ENCODE data around the gene OR2T5.
"Not testable (repeated sequence)": the region's sequence is repeated elsewhere in the genome, so short reads cannot be mapped to it uniquely, and the experiment has no call there.

Gene OR2T5, protein sequence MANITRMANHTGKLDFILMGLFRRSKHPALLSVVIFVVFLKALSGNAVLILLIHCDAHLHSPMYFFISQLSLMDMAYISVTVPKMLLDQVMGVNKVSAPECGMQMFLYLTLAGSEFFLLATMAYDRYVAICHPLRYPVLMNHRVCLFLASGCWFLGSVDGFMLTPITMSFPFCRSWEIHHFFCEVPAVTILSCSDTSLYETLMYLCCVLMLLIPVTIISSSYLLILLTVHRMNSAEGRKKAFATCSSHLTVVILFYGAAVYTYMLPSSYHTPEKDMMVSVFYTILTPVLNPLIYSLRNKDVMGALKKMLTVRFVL

GRCh38 chr1:248488289-248488688 lies at the start of gene OR2T5:
TSS of gene OR2T5 (plus strand) at chr1:248488589. CDS start at chr1:248488589, 0 bp downstream.
- not testable (repeated sequence) for DNase-seq

DNA sequence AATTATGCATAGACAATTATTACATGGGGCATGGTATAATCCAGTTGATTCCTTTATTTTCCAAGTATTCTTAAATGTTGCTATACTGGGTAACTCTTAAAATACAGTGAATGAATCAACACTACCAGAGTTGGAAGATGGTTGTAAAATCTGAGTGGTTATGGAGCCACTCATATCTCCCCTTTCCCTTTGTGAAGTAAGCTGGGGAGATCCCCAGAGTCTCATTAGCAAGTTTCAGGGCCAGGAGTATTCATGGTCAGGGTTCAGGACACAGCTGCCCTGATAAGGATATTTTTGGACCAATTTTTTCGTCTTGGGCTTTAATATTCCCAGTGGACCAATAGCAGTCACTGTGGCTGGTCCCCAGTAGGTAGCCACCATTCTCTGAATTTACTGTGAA lies 49.7 kb upstream of the OR2T5 start:
- not testable (repeated sequence) for DNase-seq

DNA sequence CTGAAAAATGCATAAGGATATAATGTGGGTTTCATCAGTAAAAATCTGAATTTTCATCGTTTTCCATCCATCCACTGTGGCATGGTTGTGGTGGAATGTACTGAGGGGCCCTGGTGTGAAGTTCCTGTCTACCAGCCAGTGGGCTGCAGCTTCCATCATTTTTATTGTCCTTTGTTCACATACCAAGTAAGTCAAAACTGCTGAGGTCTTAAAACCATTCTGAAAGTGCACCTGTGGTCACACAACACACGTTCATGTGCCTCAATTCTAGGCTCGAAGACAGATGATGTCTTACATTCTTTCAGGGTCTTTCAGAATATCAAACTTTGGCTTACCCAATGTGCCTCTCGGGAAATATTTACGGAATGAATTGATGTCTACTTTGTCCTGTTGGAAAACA lies 49.1 kb upstream of the OR2T5 start:
- DNase-seq = not testable (repeated sequence)

GRCh38 chr1:248442500-248443277 lies 45.7 kb upstream of the OR2T5 start:
- not testable (repeated sequence) for DNase-seq

- not testable (repeated sequence) for DNase-seq
Measured at GRCh38 chr1:248444603-248445002, 43.8 kb upstream of the OR2T5 start.

DNA sequence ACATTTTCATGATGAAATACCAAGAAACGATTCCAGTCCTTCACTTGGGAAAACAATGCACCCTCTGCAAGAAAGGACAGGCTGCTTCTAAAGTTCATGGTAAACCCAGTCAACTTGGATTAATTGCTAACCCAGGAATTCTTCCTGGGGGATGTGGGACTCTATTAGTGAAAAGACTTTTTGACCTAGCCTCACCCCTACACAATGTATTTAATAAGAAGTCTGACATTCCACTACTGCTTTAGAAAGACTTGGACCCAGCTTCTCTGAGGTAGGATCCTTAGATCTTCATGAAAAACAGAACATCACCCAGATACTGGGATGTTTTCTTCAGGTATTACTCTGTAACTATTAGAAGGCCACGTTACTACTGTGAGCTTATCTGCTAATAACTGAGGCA lies 43.0 kb upstream of the OR2T5 start, which contains the start of gene OR2T2:
OR2T2 (plus strand) TSS at position 239 of the 400 bp plus-strand sequence. CDS start 7,161 bp downstream, outside the sequence.
- DNase-seq = not testable (repeated sequence)

DNA sequence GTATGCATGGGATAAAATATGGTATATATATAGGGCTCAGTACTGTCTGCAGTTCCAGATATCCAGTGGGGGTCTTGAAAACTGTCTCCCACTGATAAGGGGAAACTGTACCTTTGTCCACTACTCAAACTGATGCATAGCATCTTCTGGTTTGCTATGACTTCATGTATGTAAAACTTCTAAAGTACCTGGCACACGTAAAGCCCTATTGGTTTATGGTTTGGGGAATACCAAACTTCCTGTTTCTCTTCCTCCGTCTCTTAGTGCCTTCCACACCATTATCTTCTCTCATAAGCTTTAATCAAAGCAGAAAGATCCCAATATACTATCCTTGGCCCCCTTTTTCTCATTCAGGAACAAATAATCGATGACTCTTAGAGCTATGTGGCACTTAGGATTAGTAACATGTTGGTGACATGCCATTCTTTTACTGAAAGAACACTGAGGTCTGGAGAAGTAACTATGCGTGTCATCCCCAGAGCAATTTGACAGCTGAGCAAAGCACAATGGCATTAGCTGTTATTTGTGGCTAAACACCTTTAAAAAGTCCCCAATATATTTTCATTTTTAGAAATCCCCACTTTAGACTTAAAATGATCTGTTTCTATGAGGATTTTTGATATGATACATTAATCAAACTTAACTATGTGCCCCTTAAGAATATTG lies 39.8 kb upstream of the OR2T5 start:
- not testable (repeated sequence) for DNase-seq

DNA sequence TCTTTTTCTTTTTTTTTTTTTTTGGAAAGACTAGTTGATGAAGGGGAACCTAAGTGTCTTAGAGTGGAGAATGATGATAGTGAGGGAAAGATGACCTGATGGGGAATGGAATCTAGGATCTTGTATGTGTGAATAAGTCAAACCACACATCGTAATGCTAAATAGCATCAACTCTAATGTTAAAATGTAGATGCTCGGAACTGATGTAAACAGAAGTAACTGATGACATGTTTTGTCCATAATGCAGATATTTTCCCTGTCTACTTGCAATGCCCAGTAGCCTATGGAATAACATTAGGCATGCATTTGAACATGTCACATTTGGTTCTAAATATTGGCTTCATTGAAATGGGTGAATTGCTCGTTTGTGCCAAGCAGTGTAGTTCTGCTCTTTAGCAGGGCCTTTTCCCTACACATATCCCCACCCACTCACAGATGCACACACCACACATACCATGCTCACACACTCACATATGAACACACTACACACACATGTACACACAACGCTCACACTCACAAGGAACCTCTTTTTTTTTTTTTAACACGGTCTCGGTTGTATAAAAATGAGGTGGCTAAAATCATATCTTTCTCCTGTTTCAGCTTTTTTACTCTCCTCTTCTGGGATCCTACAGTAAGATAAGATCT lies 38.4 kb upstream of the OR2T5 start:
- DNase-seq = not testable (repeated sequence)

DNA sequence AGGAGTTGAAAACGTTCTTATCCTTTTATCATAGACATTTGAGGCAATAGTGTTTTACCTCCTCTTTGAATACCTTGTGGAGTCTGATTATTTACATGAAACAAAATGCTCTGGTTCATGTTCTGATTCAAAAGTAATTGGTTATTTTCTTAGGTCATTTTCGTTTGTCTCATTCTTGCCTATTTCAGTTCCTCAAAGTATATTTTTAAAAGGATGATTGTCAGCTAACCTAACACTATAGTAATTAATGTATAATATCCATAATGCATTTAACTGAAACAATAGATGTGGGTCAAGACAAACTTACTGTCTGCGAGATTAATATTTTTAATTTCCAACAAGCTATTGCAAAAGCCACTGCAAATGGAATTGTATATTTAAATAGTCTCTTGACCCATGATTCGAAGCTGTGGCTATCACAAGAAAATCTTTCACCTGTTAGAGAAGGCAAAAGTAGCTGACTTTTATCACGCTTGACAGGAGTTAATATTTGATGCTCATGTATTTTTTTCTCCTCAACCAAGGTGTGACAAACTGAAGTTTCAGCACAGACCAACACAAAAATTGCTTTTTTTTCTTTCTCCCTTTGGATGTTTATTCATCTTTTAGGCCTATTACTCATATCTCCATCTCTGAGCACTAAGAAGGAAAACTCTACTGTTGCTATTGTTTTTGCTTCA lies 37.8 kb upstream of the OR2T5 start:
- not testable (repeated sequence) for DNase-seq

DNA sequence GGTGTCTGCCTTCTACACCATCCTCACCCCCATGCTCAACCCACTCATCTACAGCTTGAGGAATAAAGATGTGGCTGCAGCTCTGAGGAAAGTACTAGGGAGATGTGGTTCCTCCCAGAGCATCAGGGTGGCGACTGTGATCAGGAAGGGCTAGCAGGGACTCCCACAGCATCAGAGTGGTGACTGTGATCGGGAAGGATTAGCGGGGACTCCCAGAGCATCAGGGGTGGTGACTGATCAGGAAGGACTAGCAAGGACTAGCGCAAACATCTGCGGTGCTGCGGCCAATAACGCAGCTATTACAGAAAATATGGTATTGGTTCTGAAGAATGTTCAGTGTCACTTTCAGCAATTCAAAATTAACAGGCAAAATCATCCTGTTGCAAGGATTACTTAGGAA lies 34.8 kb upstream of the OR2T5 start:
- not testable (repeated sequence) for DNase-seq

DNA sequence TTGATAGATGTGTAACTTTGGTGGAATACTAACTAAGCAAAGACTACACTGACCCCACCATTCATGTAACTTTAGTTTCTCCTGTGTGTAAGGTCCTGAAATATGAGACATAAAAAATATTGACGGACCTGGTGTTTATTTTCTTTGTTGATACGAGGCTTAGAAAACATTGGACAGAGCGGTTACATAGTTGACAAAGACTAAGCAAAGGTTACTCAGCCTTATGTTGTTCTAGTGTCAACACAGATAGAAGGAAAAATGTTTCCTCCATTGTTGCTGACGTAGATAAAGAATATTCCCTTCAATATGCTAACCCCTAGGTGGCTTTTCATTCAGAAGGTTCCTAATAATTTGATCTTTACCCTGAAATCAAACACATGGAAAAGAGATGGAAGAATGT lies 33.3 kb upstream of the OR2T5 start:
- not testable (repeated sequence) for DNase-seq

- not testable (repeated sequence) for DNase-seq
Measured at GRCh38 chr1:248456635-248457034, 31.8 kb upstream of the OR2T5 start.

DNA sequence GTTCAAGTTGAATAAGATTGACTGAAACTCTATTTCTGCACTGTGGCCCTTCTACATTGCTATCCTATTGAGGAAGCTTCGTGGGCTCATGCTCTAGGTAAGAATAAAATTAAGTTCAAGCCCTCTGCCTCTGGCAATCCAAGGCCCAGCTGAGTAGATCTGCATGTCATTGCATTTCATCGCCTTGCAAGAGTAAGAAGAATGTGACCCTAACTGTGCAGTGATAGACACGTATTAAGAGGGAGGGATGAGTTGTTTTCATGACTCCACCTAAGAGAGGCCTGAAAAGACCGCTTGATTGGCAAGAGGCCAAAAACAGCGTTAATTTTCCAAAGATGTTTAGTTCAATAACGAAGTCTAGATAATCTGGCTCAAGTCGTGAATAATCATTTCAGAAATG lies 29.3 kb upstream of the OR2T5 start:
- DNase-seq = not testable (repeated sequence)

GRCh38 chr1:248471154-248471553 lies 17.2 kb upstream of the OR2T5 start:
- DNase-seq = no peak

- DNase-seq = not testable (repeated sequence)
Measured at GRCh38 chr1:248472111-248472510, 16.3 kb upstream of the OR2T5 start.

DNA sequence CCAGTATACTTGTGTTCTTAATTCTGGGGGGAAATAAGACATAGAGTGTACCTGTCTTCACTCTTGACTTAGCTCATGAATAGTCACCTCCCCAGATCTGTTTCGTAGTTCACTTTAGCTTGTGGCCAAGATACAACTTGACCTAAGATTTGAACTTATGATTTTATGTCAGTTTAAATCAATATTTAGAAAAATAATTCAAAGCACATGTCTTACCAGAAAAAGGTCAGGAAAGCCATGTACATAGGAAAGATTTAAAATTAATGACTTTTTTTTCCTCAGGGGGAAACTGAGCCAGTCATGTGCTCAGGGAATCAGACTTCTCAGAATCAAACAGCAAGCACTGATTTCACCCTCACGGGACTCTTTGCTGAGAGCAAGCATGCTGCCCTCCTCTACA lies 15.3 kb upstream of the OR2T5 start, which contains the start of gene OR2T3:
OR2T3 (plus strand) TSS at position 301 of the 400 bp plus-strand sequence; CDS start at position 301, 0 bp downstream.
- not testable (repeated sequence) for DNase-seq

DNA sequence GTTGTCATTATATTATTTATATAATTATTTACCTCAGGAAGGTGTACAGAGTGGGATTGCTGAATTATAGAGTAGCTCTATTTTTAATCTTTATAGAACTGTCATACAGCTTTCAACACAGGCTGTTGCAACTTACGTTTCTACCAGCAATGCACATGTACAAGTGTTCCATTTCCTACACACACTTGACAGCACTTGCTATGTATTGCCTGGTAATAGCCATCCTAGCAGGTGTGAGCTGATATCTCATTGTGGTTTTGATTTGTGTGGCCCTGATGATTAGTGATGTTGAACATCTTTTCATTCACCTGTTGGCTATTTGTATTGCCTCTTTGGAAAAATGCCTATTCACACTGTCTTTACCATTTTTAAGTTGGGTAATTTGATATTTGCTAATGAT lies 12.7 kb upstream of the OR2T5 start:
- not testable (repeated sequence) for DNase-seq

DNA sequence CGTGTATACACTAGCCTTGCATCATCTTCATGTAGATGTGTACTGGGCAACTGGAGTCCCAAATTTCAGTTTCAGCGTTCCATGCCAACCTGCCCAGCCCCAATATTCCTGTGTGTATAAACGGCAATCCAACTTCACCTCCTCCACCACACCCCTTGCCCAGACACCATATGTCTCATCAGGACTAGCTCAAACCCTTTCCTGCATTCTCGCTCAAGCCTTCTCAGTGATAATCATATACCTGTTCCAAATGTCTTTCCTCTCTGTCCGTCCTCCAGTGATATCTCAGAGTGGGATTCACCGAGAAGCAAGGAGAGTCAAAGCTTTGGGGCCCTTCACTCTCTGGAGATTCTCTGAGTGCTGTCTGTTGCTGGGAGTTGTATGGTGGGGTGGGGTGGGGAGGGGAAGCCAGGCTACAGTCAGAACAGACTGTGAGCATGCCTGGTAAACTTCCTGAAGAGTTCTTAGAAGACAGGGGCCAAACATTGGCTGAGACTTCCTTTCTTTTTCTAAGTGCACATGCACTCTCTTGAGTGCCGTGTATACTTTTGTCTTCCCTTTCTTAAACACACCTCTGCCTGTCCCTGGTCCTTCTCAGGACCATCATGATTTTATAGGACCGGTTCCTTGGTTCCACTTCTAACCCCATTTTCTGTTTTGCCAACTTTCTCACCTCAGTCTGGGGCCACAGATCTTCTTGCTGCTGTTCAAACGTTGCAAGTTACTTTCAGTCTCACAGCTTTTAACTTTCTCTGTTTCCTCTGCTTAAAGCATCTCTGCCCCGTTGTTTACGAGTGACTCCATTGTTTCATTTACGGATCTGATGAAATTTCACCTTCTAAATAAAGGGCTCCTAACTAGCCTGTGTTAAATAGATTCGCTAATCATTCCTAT lies 6.5 kb upstream of the OR2T5 start:
- DNase-seq = not testable (repeated sequence)

DNA sequence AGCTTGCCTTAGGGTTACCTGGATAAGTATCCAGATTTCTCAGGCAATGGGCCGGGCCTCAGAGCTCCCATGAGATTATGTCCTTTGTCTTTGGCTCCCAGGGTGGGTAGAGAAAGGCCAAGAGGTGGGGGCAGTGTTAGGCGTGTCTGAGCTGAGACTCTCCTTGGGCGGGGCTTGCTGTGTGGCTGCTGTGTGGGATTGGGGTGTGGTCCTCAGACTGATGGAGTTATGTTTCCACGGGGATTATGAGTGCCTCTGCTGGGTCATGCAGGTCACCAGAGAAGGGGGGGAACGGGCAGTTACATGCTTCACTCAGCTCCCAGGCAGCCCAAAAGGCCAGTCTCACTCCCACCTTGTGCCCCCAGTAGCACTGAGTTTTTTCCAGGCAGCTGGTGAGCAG lies 8.3 kb downstream of the OR2T5 start:
- DNase-seq = not testable (repeated sequence)

- not testable (repeated sequence) for DNase-seq
Measured at GRCh38 chr1:248500305-248501035, 12.1 kb downstream of the OR2T5 start.

Data from SHP77 treated with DMSO at 0.1 percent for 48 hours (cell line).